ENCODE measurements around the gene STKLD1.

Gene STKLD1

DNA sequence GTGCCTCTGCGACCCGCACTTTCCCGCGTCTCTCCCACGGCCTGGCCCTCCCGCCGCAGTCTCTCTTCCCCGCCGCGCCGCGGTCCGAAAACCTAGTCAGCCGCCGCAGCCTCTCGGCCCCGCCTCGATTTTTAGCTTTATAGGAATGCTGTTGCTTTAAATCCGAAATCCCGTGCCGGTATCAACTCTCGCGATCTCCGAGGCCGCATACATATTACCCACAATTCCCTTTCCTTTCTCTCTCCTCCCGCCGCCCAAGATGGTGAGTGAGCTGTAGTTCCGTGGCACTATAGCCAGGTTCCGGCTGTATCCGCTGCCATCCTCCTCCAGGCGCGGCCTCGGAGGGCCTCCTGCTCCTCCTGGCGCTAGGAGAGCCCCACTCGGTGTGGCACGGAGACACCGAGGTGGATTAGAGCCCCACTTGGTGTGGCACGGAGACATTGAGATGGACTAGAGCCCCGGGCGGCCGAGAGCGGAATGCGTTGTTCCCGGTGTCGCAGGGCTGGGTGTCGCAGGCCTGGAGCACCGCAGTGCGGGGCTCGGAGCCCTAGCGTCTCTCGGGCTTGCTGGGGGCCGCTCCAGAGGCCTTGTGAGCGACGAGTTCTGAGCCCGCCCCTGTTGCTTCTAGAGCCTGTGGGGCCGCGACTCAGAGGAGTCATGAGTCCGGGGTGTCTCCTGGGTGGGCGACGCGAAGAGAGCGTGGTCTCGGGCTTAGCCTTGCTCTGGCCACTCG, 28.0 kb upstream of the STKLD1 start, which contains the start of the genes MED22 and RPL7A:
TSS of gene MED22 (minus strand) at position 147 of the 733 bp plus-strand sequence. CDS start 1,469 bp downstream, outside the sequence.
TSS of gene RPL7A (plus strand) at position 234 of the 733 bp plus-strand sequence. CDS start at position 260, 26 bp downstream.
- Histone ChIP-seq H2BK5ac (ENCODE audit: low read length) (peak within 1 kb of the TSS; percentile 97), H3K9ac (ENCODE audit: low read depth, low read length, poor library complexity) (peak within 1 kb of the TSS; percentile 99), H2BK12ac (ENCODE audit: low read length) (no peak within 1 kb of the TSS), H3K9me3 (replicated peaks in 1 of 2; ENCODE audit: control insufficient read depth in 2 of 2, insufficient read depth in 1 of 2, low read depth in 1 of 2, low read length in 2 of 2) (peaks cover 0 to 5% of the 10 kb centered on the region in 2 donors), H3K79me1 (ENCODE audit: low read depth, low read length) (peaks cover 25% of the 10 kb centered on the region), H3K4me1 (ENCODE audit: control insufficient read depth in 2 of 2, insufficient read depth in 1 of 2, low read depth in 1 of 2, low read length in 2 of 2) (peaks cover 7 to 15% of the 10 kb centered on the region in 2 donors), H2BK15ac (ENCODE audit: low read length) (peak within 1 kb of the TSS; percentile 3), H3K14ac (ENCODE audit: low read length) (peak within 1 kb of the TSS; percentile 95), H2AFZ (ENCODE audit: low read length) (peak within 1 kb of the TSS; percentile 89), H4K8ac (ENCODE audit: low read depth, low read length) (peak within 1 kb of the TSS; percentile 77), H2AK5ac (ENCODE audit: low read depth, low read length) (peak within 1 kb of the TSS; percentile 99), H4K91ac (ENCODE audit: low read depth, low read length, poor library complexity) (peak within 1 kb of the TSS; percentile 97), H3K4me3 (ENCODE audit: low read length in 2 of 2) (peak within 1 kb of the TSS; percentile 89 to 100), H3K4me2 (ENCODE audit: insufficient read depth, low read length, poor library complexity, severe bottlenecking) (peak within 1 kb of the TSS; percentile 86), H3K27me3 (ENCODE audit: control insufficient read depth in 3 of 3, insufficient read depth in 3 of 3, low read depth in 1 of 3, low read length in 3 of 3) (no peaks in the 10 kb centered on the region), H3K18ac (ENCODE audit: low read length) (peak within 1 kb of the TSS; percentile 100), H3K4ac (ENCODE audit: low read length) (peak within 1 kb of the TSS; percentile 99), H3K23ac (ENCODE audit: low read depth, low read length, poor library complexity) (peak within 1 kb of the TSS; percentile 99), H2BK120ac (ENCODE audit: low read depth, low read length) (peak within 1 kb of the TSS; percentile 82), H3K27ac (replicated peaks; ENCODE audit: low read length) (peak within 1 kb of the TSS; percentile 90), H3K36me3 (replicated peaks in 1 of 2; ENCODE audit: control insufficient read depth in 2 of 2, insufficient read depth in 2 of 2, low read length in 2 of 2) (peaks cover 70 to 81% of the 10 kb centered on the region in 2 donors)
- no CpG with 5 or more reads among the region's 64 CpGs for WGBS, 2 donors (ENCODE audit: extremely low coverage in 2 of 2, insufficient read length in 2 of 2, insufficient replicate concordance in 1 of 2)
- peak; percentile 95 for DNase-seq (ENCODE audit: low spot score)

DNA sequence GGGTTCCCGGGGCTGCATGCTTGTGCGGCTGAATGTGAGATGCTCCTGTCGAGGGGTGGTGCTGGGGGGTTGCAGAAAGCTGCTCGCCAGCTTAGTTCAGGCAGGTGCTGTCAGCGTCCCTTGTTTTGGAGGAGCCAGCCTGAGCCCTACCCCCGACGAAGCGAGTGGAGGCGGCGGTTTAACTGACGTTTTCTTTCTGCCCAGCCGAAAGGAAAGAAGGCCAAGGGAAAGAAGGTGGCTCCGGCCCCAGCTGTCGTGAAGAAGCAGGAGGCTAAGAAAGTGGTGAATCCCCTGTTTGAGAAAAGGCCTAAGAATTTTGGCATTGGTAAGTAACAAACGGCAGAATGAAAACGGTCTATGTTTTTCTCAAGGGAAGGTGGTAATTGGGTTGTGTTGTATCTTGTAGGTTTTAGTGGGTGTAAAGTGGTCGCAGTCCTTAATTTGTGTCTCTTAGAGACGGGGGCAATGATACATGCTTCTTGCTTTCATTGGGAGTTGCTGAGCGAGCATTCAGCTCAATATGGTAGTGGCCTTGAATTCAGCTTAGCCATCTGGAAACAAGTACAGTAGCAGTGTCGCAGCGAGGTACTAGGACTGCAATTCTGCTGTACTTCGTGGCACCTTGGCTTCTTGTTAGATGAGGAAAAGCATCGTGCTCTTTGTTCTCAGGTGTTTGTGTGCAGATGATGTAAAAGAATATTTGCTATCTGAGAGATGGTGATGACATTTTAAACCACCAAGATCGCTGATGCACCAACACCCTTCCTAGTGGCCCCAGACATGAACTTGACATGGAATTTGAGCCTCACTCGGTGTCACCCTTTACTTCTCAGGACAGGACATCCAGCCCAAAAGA, 27.2 kb upstream of the STKLD1 start:
- peaks cover 62 to 81% of the 10 kb centered on the region in 2 donors for H3K36me3 ChIP-seq (replicated peaks in 1 of 2; ENCODE audit: control insufficient read depth in 2 of 2, insufficient read depth in 2 of 2, low read length in 2 of 2)
- peak overlapping the region; percentile 97 for H2BK5ac ChIP-seq (ENCODE audit: low read length)
- H2BK15ac ChIP-seq (ENCODE audit: low read length): peak overlapping the region; percentile 3
- peak overlapping the region; percentile 97 for H4K91ac ChIP-seq (ENCODE audit: low read depth, low read length, poor library complexity)
- H3K18ac ChIP-seq (ENCODE audit: low read length): peak overlapping the region; percentile 100
- peaks cover 25% of the 10 kb centered on the region for H3K79me1 ChIP-seq (ENCODE audit: low read depth, low read length)
- no peak for DNase-seq (ENCODE audit: low spot score)
- peak overlapping the region; percentile 95 for H3K14ac ChIP-seq (ENCODE audit: low read length)
- H4K8ac ChIP-seq (ENCODE audit: low read depth, low read length): peak overlapping the region; percentile 77
- H2BK12ac ChIP-seq (ENCODE audit: low read length): no peak overlapping the region
- H2BK120ac ChIP-seq (ENCODE audit: low read depth, low read length): peak overlapping the region; percentile 82
- no peak overlapping the region for H2AFZ ChIP-seq (ENCODE audit: low read length)
- peak overlapping the region; percentile 64 for H3K4me2 ChIP-seq (ENCODE audit: insufficient read depth, low read length, poor library complexity, severe bottlenecking)
- H3K4me1 ChIP-seq (ENCODE audit: control insufficient read depth in 2 of 2, insufficient read depth in 1 of 2, low read depth in 1 of 2, low read length in 2 of 2): peaks cover 7 to 15% of the 10 kb centered on the region in 2 donors
- H3K4ac ChIP-seq (ENCODE audit: low read length): peak overlapping the region; percentile 99
- peak overlapping the region; percentile 99 for H2AK5ac ChIP-seq (ENCODE audit: low read depth, low read length)
- H3K9ac ChIP-seq (ENCODE audit: low read depth, low read length, poor library complexity): peak overlapping the region; percentile 99
- H3K9me3 ChIP-seq (replicated peaks in 1 of 2; ENCODE audit: control insufficient read depth in 2 of 2, insufficient read depth in 1 of 2, low read depth in 1 of 2, low read length in 2 of 2): peaks cover 0 to 5% of the 10 kb centered on the region in 2 donors
- H3K4me3 ChIP-seq (ENCODE audit: low read length in 2 of 2): peak overlapping the region; percentile 89 to 100
- H3K23ac ChIP-seq (ENCODE audit: low read depth, low read length, poor library complexity): peak overlapping the region; percentile 99
- no CpG with 5 or more reads among the region's 25 CpGs for WGBS, 2 donors (ENCODE audit: extremely low coverage in 2 of 2, insufficient read length in 2 of 2, insufficient replicate concordance in 1 of 2)
- no peaks in the 10 kb centered on the region for H3K27me3 ChIP-seq (ENCODE audit: control insufficient read depth in 3 of 3, insufficient read depth in 3 of 3, low read depth in 1 of 3, low read length in 3 of 3)
- peak overlapping the region; percentile 90 for H3K27ac ChIP-seq (replicated peaks; ENCODE audit: low read length)

DNA sequence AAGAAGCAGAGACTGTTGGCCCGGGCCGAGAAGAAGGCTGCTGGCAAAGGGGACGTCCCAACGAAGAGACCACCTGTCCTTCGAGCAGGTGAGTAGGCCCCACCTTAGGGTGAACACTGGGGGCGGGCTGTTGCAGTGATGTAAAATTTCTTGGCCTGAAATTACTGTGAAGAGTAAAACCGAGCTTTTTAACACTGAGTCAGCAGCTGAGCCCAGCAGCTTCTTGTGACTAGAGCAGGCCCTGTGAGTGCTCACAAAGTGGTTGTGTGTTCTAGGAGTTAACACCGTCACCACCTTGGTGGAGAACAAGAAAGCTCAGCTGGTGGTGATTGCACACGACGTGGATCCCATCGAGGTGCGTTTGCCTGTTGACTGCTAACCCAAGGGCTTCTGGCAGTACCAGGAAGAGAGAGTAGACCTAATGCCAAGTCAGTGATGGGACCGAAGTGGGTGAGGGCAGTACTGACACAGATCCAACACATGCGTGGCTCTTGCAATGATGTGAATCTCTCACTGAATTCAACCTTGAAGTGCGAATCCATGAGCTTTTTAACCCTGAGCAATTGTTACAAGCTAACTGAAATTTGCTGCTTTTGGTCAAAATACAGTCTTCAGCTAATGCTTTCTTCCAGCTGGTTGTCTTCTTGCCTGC, 26.1 kb upstream of the STKLD1 start:
- H3K4me2 ChIP-seq (ENCODE audit: insufficient read depth, low read length, poor library complexity, severe bottlenecking): no peak overlapping the region
- H2BK15ac ChIP-seq (ENCODE audit: low read length): no peak overlapping the region
- H3K4me3 ChIP-seq (ENCODE audit: low read length in 2 of 2): peak overlapping the region in 1 of 2 donors; percentile 100
- H3K9me3 ChIP-seq (replicated peaks in 1 of 2; ENCODE audit: control insufficient read depth in 2 of 2, insufficient read depth in 1 of 2, low read depth in 1 of 2, low read length in 2 of 2): peaks cover 0 to 5% of the 10 kb centered on the region in 2 donors
- no peak overlapping the region for H2BK5ac ChIP-seq (ENCODE audit: low read length)
- no peak overlapping the region for H4K91ac ChIP-seq (ENCODE audit: low read depth, low read length, poor library complexity)
- no peak for DNase-seq (ENCODE audit: low spot score)
- H4K8ac ChIP-seq (ENCODE audit: low read depth, low read length): no peak overlapping the region
- no peaks in the 10 kb centered on the region for H3K27me3 ChIP-seq (ENCODE audit: control insufficient read depth in 3 of 3, insufficient read depth in 3 of 3, low read depth in 1 of 3, low read length in 3 of 3)
- H2BK12ac ChIP-seq (ENCODE audit: low read length): no peak overlapping the region
- H3K79me1 ChIP-seq (ENCODE audit: low read depth, low read length): peaks cover 24% of the 10 kb centered on the region
- no peak overlapping the region for H3K18ac ChIP-seq (ENCODE audit: low read length)
- peaks cover 7 to 15% of the 10 kb centered on the region in 2 donors for H3K4me1 ChIP-seq (ENCODE audit: control insufficient read depth in 2 of 2, insufficient read depth in 1 of 2, low read depth in 1 of 2, low read length in 2 of 2)
- H3K36me3 ChIP-seq (replicated peaks in 1 of 2; ENCODE audit: control insufficient read depth in 2 of 2, insufficient read depth in 2 of 2, low read length in 2 of 2): peaks cover 54 to 74% of the 10 kb centered on the region in 2 donors
- no peak overlapping the region for H3K27ac ChIP-seq (replicated peaks; ENCODE audit: low read length)
- no peak overlapping the region for H3K23ac ChIP-seq (ENCODE audit: low read depth, low read length, poor library complexity)
- no peak overlapping the region for H2AK5ac ChIP-seq (ENCODE audit: low read depth, low read length)
- no peak overlapping the region for H3K4ac ChIP-seq (ENCODE audit: low read length)
- H3K9ac ChIP-seq (ENCODE audit: low read depth, low read length, poor library complexity): no peak overlapping the region
- H2AFZ ChIP-seq (ENCODE audit: low read length): no peak overlapping the region
- H2BK120ac ChIP-seq (ENCODE audit: low read depth, low read length): no peak overlapping the region
- H3K14ac ChIP-seq (ENCODE audit: low read length): no peak overlapping the region
- no CpG with 5 or more reads among the region's 15 CpGs for WGBS, 2 donors (ENCODE audit: extremely low coverage in 2 of 2, insufficient read length in 2 of 2, insufficient replicate concordance in 1 of 2)

Data from neuronal stem cell (in vitro differentiated cells).